Measurements from ENCODE around the gene OCA2.
"Not testable (repeated sequence)": the region's sequence is repeated elsewhere in the genome, so short reads cannot be mapped to it uniquely, and the experiment has no call there.

OCA2 gene

DNA sequence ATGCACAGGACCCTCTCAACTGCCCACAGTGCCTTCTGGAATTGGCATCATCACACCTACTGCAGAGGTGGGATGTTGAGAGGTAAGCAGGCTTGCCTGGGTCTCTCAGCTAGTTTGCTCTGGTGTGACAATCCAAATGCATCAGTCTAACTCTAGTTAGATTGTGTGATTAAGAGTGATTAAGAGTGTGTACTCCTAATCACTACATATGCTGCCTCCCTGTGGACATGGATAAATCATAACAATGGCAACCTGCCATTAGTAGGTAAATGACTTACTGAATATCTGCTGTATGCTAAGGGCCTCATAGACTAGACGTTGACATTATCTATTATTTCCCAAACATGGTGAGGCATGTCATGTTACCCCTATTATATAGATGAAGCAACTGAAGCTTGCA, 342.1 kb downstream of the OCA2 start:
- DNase-seq, result no peak

GRCh38 chr15:27752691-27753090, 346.4 kb downstream of the OCA2 start:
- DNase-seq, result no peak

DNA sequence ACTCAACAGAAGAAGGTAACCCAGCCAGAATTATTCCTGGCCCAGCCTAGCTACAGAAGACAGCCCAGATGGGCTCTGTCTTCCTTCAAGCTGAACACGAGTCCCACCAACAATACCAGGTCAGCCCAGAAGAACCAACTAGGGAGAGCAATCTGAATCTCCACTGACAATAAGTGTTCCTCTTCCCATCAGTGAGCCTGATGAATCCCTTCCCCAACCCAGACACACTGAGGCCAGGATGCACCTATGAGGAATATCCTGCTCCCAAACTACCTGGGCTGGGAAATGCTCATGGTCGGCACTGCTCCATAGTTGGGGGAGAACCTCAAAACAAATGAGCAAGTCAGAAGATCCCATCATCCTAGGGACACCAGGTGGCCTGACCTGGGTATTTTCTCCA, 351.1 kb downstream of the OCA2 start:
- no peak for DNase-seq

- DNase-seq, result no peak
These were observed 352.6 kb downstream of the OCA2 start for GRCh38 chr15:27746401-27746955.

GRCh38 chr15:27744641-27745040, 354.5 kb downstream of the OCA2 start:
- no peak for DNase-seq

DNA sequence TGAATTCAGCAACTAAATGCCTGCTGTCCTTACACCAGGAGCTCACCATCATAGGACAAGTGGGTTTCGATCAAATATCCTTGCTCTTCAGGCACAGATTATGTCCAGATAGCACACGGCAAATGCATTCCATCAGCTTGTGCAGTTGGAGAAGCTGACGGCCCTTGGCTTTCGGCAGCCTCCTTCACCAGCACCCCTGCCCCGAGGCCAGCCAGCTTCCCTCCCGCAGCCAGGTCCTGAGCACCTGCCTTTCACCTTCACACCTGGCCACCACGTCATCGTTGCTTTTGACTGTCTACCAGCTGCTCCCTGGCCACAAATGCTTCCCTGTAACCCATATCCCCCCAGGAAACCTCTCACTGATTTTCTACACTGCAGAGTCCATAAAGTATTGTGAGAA, 355.5 kb downstream of the OCA2 start:
- DNase-seq, result no peak

DNA sequence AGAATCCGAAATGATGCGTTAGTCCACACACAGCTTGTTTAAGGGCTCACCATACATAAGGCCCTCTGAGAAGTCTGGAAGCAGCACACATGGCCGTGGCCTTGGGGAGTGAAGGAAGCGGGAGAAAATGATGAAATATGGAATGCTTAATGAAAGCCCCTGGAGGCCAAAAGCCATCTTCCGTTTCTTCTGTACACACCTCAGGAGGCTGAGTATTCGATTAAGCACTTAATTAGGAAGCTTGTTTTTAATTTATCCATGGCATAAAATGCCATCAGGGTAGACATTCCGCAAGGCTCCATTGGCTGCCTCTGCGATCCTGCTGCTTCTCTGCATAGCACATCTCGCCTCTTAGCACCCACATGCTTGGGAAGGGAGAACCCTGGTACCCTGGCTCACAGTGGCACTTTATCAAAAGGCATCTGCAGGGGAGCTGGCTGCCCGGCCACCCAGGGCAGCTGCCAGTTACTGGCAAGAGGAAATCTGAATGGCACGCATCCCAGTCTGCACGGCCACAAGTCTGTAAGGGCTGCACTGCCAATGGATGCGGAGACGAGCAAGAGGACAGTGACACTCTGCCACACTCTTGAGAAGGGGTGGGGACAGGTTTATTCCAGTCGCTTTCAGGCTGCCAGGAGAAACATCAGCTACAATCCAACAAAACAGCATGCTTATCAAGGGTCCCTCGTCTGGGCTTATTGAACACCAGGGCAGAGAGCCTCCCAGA, 356.2 kb downstream of the OCA2 start:
- no peak for DNase-seq

DNA sequence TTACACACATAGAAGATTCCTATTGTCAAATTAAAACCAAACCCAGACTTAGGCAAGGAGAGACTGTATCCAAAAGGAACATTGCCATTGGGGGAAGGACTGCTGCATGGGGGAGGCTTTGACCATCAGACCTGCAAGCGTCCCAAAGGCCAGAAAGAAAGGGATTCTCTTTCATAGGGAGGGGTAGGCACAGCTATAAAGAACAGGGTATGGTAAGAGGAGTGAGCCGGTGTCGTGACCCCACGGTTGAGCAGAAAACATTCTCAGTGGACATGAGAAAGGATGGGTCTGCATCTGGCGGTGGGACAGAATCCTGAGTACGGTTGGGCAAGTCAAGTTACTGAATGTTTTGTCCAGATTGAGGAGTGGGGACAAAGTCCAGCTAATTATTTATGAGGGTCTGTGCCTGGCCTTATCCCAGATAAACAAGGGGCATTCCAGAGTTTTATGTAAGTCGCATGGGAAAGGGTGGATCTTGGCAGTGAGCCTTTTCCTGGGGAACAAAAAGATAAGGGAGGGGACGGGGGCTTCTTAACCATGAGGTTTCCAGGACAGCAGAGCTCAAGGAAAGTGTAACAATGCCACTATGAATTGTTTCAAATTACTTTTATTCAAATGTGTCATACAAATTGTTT, 357.8 kb downstream of the OCA2 start:
- DNase-seq, result no peak

GRCh38 chr15:27734785-27735495, 364.2 kb downstream of the OCA2 start:
- no peak for DNase-seq

- no peak for DNase-seq
These were observed 367.3 kb downstream of the OCA2 start for GRCh38 chr15:27731776-27732175.

DNA sequence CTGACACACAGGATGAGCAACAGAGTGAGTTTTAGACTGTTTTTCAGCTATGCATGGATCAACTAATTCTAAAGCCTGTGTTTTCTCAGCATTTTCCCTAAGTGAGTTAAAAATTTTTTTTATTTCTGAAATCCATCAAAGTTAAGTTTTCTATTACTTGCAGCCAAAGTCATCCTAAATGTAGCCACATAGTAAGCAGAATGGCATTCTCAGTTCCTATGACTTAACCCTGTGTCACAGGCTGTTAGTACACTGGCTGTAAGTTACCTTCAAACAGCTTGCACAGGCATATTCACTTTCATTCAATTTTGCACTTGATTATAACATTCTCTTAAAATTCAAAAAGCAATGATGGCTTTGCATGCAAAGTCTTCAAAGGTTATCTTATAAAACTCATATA, 368.2 kb downstream of the OCA2 start:
- no peak for DNase-seq

DNA sequence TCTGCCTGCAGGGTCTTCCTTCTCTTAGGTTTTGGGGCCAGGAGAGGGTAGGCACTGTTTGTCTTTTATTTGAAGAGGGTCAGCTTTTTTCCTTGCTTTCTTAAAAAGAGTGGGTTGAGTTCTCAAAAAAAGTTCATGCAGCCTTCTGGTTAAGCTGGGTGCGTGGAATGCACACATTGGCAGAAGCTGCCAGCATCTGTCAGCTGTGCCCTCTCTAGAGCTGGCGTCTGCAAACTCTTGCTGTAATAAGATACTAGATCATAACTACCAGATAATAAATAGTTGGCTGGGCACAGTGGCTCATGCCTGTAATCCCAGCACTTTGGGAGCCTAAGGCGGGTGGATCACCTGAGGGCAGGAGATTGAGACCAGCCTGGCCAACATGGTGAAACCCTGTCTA, 373.4 kb downstream of the OCA2 start:
- DNase-seq, result no peak

DNA sequence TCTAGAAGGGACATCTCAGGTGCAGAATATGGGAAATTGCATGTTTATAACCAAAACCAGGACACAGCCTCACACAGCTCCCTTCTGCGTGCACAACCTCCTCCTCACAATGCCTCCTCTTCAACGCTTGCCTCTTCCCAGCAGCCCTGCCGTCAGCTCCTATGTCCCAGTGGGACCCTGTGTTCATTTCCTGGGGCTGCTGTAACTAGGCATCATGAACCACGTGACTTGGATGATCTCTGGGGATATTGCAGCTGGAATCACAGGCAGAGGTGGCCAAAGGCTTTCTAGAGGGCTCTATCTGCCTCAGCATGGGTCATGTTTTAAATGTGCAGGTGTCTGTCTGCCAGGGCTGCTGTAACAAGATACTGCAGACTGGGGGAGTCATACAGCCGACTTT, 375.3 kb downstream of the OCA2 start:
- DNase-seq, result no peak

DNA sequence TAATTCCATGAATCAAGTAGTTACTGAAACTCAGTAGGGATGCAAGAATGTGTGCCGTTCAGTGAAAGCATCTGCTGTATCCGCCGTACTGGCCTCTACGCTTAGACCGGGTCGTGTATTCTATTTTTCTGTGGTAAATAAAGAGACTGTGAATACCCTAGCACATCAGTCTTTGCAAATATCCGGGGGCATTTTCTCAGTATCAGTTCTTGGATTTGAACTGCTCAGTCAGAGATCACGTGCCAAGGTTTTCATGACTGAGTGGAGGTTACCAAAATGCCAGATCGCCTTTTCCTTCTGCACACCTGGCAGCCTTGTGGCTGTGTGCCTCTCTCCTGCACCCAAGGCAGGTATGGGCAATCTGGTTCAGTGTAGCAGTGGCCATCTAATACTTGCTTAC, 377.0 kb downstream of the OCA2 start:
- DNase-seq, result no peak

DNA sequence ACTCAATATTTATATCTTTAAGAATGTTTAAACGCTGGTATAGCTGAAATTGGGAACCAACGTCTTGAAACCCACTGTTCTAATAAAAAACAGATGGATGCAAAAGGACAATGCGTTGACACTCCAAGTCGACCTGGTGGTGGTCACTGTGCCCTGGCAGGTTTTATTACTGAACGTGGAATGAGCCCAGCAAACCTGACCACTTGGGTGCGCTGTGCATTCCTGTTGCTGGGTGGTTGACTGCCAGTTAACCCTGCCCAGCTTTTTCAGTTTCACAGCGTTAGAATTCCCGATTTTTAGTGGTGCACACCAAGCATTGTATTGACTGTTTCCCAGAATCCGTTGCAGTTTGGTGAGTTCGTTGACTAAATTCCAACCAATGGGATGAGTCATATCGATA, 384.4 kb downstream of the OCA2 start:
- no peak for DNase-seq

DNA sequence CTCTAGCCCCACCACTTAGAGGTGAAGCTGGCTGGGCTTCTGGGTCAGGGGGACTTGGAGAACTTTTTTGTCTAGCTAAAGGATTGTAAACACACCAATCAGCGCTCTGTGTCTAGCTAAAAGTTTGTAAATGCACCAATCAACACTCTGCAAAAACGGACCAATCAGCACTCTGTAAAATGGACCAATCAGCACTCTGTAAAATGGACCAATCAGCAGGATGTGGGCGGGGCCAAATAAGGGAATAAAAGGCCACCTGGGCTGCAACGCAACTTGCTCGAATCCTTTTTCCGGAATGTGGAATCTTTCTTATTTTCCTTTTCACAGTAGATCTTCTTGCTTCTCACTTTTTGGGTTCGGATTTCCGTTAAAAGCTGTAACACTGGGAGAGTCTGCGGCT, 385.3 kb downstream of the OCA2 start:
- DNase-seq, result not testable (repeated sequence)

DNA sequence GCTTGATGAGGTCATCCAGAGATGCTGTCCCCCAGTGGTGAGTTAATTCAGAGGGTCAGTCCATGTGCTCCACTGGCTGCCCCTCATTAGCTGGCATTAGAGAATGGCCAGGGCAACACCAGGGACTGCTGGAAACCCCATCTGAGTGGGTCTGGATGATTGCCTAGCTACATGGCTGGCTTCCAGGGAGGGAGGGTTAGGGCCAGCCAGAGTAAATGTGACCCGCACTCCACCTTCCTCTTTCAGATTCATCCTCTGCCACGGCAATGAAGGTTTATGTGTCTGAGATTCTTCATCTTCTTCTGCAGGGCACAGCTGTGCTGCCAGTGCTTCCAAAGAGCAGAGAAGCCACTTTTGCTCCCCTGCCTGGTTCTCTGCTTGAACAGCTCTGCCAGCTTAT, 391.9 kb downstream of the OCA2 start:
- no peak for DNase-seq

DNA sequence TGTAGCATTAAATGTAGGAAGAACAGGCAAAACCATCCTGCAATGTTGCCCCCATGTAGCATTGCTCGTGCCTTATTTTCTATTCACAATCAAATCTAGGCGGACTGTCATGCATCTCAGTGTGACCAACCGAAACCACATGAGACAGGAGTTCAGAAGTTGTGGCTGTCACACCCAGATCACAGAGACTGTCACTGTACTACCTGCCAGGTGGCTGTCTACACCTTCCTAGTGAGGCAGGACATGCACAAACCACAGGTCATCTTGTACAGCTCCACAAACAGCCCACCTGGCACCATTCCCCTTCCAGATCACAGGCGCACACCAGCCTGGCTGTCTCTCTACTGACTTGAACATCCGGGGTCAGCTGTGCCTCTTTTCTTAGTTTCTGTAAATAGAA, 392.8 kb downstream of the OCA2 start:
- DNase-seq, result no peak

- no peak for DNase-seq
These were observed 394.1 kb downstream of the OCA2 start for GRCh38 chr15:27705056-27705455.

All from NK-92 treated with Interleukin-12 subunit alpha and Interleukin-12 subunit beta, amount 100 ng/mL, for 24 hours (cell line).